Measurements from ENCODE around the gene CIC.
"Not testable (repeated sequence)": the region's sequence is repeated elsewhere in the genome, so short reads cannot be mapped to it uniquely, and the experiment has no call there.

Gene CIC

GRCh38 chr19:42335971-42336370 lies 66.9 kb downstream of the CIC start:
- intact Hi-C loops (cut with DNase I), result no loop called here
- DNase-seq, result no peak

- intact Hi-C loops (cut with DNase I), result not testable (repeated sequence)
Measured at GRCh38 chr19:42339126-42339860, 70.2 kb downstream of the CIC start.

GRCh38 chr19:42339922-42340321 lies 70.9 kb downstream of the CIC start:
- intact Hi-C loops (cut with DNase I); DNase-seq: not testable (repeated sequence)

More at GRCh38 chr19:42339126-42339860, 70.2 kb downstream of the CIC start:
- not testable (repeated sequence) for DNase-seq

- DNase-seq, result no peak
- intact Hi-C loops (cut with DNase I), result no loop called here
Measured at GRCh38 chr19:42343344-42344110, 74.5 kb downstream of the CIC start.

- intact Hi-C loops (cut with DNase I), result no loop called here
- DNase-seq, result no peak
Measured at GRCh38 chr19:42344336-42344893, 75.4 kb downstream of the CIC start.

Measured in head of caudate nucleus (tissue), 42 donors.